HS-27A (cell line): ENCODE data around the gene ARHGEF17.

Experiments
- DNase-seq: peaks from one replicate; pipeline ENCODE4 v3.0.0-alpha.2; 2012; ENCODE audit warnings: low read depth, missing footprints

Gene ARHGEF17

DNA sequence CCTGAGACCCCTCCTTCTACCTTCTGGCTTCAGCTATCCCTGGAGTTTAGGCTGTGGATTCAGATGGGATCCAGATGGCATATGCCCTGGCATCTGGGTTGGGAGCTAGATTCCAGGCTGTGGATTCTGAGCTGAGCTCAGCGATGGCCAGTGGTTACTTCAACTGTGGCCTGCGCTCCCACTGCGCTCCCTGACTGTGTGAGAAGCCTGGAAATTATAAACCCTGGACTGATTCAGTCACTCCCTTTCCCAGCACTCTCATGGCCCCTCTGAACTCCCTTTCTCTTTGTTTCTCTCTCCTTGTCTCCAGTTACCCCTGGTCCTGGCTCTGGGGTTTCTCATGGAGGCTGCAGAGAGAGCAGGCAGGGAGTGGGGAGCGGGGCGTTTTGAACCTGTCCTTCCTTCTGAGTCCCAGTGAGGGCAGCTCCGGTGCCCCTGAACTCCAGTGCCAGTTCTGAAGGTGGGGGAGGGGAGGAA is 4.8 kb downstream of the ARHGEF17 start:
- DNase-seq = no peak

- no peak for DNase-seq
Observed at GRCh38 chr11:73313652-73314051, 5.6 kb downstream of the ARHGEF17 start.

DNA sequence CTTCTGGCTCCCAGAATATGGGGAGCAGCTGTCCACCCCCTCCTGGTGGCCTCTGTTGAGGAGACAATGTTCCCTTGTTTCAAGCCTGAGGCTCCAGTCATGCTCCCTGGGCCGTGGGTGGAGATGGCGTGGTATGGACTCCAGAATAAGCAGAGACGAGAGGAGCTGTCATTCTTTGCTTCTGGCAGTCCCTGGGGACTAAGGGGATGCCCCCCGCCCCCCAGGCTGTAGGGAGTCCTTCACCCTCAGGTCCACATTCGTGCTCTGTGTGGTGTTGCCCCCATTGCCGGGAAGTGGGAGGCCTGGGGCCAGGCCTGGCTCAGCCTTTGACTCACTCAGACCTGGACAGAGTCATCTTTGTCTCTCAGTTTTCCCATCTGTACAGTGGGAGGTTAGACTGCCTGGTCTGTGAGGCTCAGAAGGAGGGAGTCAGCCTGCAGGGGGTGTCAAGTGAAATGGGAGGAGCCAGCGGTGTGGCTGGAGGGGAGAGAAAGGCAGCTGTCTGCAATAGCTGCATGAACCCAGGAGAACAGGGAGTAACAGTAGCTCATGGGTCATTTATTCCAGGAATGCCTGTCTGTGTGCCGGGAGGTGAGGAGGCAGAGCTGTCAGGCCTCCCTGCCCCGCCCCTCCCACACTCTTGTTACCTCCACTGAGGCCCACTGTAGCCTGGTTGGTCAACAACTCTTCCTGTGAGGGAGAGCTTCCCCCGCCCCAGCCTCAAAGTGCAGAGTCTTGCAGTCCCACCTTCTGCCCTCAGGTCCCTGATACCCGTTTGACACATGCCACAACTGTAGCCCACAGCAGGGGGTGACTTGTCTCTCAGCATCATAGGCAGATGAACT is 6.3 kb downstream of the ARHGEF17 start:
- no peak for DNase-seq

DNA sequence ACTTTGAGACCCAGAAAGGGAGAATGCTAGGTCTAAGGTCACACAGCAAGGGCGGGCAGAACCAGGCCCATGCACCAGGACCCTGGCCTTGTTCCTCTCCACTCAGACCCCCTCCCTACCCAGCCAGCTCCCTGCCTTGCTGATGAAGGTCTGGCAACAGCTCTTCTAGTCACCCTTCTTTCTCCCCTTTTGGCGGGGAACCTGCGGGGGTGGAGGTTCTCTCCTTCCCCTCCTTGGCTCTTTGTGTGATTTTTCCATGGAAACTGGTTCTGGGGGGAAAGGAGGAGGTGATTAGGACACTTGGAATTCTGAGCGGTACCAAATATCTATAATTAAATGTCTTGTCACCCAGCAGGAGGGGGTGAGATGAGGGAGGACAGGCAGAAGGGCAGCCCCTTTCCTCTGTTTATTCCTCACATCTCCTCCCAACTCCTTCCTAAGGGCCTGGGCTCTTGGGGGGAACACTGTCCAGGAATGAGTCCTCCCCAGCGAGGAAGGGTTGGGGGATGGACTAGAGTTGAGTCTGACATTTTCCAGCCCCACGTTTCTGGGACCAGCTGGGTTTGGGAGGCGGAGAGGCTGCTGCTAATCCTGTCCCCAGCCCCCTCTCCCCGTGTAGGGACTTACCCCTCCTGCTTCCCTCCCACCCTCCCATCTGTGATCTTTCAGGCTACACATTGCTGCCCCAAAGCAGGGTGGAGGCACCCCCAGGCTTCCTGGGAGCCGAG is 7.4 kb downstream of the ARHGEF17 start:
- DNase-seq = no peak

GRCh38 chr11:73316422-73316821 is 8.3 kb downstream of the ARHGEF17 start:
- no peak for DNase-seq

GRCh38 chr11:73317373-73317772 is 9.3 kb downstream of the ARHGEF17 start:
- DNase-seq = no peak

- DNase-seq = no peak
Observed at GRCh38 chr11:73317803-73318202, 9.7 kb downstream of the ARHGEF17 start.

DNA sequence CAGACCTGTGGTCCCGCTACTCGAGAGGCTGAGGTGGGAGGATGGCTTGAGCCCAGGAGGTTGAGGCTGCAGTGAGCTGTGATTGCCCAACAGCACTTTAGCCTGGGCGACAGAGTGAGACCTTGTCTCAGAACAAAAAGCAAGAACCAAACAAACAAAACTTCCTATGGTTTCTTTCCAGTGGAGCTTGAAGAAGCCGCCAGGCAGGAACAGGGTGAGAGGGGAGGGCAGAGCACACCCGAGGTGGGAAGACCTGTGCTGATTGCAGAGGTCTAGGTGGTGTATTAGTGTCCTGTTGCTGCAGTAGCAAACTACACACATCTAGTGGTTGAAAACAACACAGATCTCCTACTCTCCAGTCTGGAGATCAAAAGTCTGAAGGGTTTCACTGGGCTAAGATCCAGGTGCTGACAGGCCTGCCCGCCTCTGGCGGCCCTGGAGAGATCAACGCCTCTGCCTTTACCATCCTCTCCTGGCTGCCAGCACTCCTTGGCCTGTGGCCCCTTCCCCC is 10.5 kb downstream of the ARHGEF17 start:
- DNase-seq = no peak

- DNase-seq = no peak
Observed at GRCh38 chr11:73320763-73321603, 12.9 kb downstream of the ARHGEF17 start.

GRCh38 chr11:73321604-73322381 is 13.7 kb downstream of the ARHGEF17 start:
- no peak for DNase-seq

DNA sequence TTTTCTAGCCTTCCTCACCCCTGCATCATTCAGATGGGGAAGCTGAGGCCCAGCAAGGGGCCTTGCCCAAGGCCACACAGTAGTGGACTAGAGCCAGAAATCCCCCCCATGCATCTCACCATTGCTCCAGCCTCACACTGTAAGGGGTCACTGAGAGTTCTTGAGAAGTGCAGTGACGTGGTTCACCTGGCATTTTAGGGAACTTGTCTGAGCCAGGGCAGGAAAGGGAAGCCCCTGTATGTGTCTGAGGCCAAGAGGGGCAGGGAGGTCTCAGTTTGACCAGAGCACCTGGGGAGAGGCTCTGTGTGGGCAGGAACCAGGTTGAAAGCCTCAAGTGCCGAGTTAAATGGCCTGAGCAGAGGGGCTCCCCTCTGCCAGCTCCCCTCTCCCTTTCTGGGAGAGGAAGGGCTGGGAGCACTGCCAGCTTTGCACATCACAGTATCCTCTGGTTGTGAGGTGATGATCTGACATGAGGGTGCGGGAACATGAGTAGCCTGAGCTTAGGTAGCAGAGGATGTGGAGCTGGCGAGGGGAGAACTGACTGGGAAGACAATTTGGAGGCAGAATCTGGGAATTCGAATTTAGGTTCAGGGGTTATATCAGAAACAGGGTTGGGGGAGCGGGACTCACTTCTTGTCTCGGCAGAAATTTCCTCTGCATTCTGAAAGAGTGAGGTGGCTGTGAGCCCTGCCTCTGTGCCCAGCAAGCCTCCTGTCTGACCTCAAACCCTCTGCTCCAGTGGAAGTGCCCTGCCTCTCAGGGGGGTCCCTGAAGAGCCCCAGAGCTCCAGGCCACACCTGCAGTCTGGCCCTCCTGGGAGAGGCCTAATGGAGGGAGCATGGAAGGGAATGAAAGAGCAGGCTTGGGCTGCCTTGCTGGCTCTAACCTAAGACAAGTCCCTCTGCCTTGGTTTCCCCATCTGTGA is 14.6 kb downstream of the ARHGEF17 start:
- no peak for DNase-seq

GRCh38 chr11:73323464-73323863 is 15.4 kb downstream of the ARHGEF17 start:
- no peak for DNase-seq

GRCh38 chr11:73324116-73324515 is 16.0 kb downstream of the ARHGEF17 start:
- no peak for DNase-seq

DNA sequence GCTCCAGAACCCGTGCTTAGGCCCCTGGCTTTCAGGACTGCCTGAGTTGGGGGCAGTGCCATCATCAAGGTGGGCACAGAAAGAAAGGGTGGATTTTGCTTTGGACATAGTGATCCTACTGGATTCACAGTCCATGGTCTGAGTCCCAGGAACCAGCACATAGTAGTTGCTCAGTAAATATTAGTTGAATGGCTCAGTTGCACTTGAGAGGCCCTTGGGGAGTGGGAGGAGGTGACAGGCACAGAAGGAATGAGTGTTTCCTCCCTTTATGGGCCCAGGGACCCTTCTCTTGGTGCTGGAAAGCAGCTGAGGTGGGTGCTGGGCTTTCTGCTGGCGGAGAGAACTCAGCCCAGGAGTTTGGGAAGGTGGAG is 16.6 kb downstream of the ARHGEF17 start:
- no peak for DNase-seq

- no peak for DNase-seq
Observed at GRCh38 chr11:73325036-73325981, 17.2 kb downstream of the ARHGEF17 start.

- DNase-seq = no peak
Observed at GRCh38 chr11:73326929-73327811, 19.1 kb downstream of the ARHGEF17 start.

- no peak for DNase-seq
Observed at GRCh38 chr11:73327812-73328364, 19.8 kb downstream of the ARHGEF17 start.
